Neural cell (in vitro differentiated cells): ENCODE measurements around the gene SFMBT2. TPM values are rescaled to one million over a fixed set of nuclear protein-coding genes. Genes with fewer than 3 reads are reported as not detected.
"Not testable (repeated sequence)": the region's sequence is repeated elsewhere in the genome, so short reads cannot be mapped to it uniquely, and the experiment has no call there.

Experiments used
- H2AFZ ChIP-seq: fragments of 200-600, 300-800 bp; sonication (generic), shearing (Covaris generic); 2 replicates; pipeline ENCODE4 v1.6.0; 2014; ENCODE audit warnings: low read depth, mild to moderate bottlenecking, antibody characterized with exemption, low read length, moderate library complexity
- H3F3A ChIP-seq: fragments of 200-600 bp; shearing (Covaris generic); 2 replicates; pipeline ENCODE4 v1.6.1; 2016; ENCODE audit warnings: mild to moderate bottlenecking, moderate library complexity, mixed read lengths, antibody characterized with exemption, low read length; ENCODE audit not compliant: insufficient read depth, poor library complexity, severe bottlenecking
- H3K27ac ChIP-seq: fragments of 200-600, 300-800 bp; sonication (generic), shearing (Covaris generic); 2 replicates; pipeline ENCODE4 v1.5.1; 2014; ENCODE audit warnings: mild to moderate bottlenecking, low read length, moderate library complexity
- H3K27me3 ChIP-seq: fragments of 300-800, 200-600 bp; sonication (generic), shearing (Covaris generic); 2 replicates; pipeline ENCODE4 v1.6.0; 2014; ENCODE audit warnings: mild to moderate bottlenecking, low read depth, low read length, moderate library complexity; ENCODE audit not compliant: insufficient read depth
- H3K36me3 ChIP-seq: fragments of 300-800, 200-600 bp; sonication (generic), shearing (Covaris generic); 2 replicates; pipeline ENCODE4 v1.5.1; 2014; ENCODE audit warnings: mild to moderate bottlenecking, antibody characterized with exemption, low read length, moderate library complexity; ENCODE audit not compliant: insufficient read depth
- H3K4me2 ChIP-seq: fragments of 300-800, 200-600 bp; sonication (generic), shearing (Covaris generic); 2 replicates; pipeline ENCODE4 v1.6.0; 2014; ENCODE audit warnings: mild to moderate bottlenecking, low read length
- H3K4me3 ChIP-seq: fragments of 300-800, 200-600 bp; sonication (generic), shearing (Covaris generic); 2 replicates; pipeline ENCODE4 v1.5.1; 2014; ENCODE audit warnings: mild to moderate bottlenecking, low read length, moderate library complexity
- H3K79me2 ChIP-seq: fragments of 200-600 bp; shearing (Covaris generic); replicated peaks from 2 replicates; pipeline ENCODE4 v1.6.0; 2014; ENCODE audit warnings: mild to moderate bottlenecking, low read length, moderate library complexity; ENCODE audit not compliant: insufficient read depth
- H3K9ac ChIP-seq: fragments of 300-800, 200-600 bp; sonication (generic), shearing (Covaris generic); 2 replicates; pipeline ENCODE4 v1.6.1; 2016; ENCODE audit warnings: mild to moderate bottlenecking, low read length, mixed read lengths
- H3K9me2 ChIP-seq: fragments of 200-600 bp; shearing (Covaris generic); 2 replicates; pipeline ENCODE4 v1.6.1; 2016; ENCODE audit warnings: mild to moderate bottlenecking, low read length, mixed read lengths; ENCODE audit not compliant: insufficient read depth
- H3K9me3 ChIP-seq: fragments of 200-600, 300-800 bp; sonication (generic), shearing (Covaris generic); 2 replicates; pipeline ENCODE4 v1.6.1; 2016; ENCODE audit warnings: mild to moderate bottlenecking, mixed run types, low read length, moderate library complexity, mixed read lengths
- H4K20me1 ChIP-seq: fragments of 200-600 bp; shearing (Covaris generic); 2 replicates; pipeline ENCODE4 v1.6.1; 2016; ENCODE audit warnings: mild to moderate bottlenecking, mixed run types; ENCODE audit not compliant: insufficient read depth
- EP300 ChIP-seq: fragments of 450-650 bp; conservative IDR thresholded peaks from 2 replicates; pipeline ENCODE4 v1.6.1; 2014; ENCODE audit warnings: antibody characterized with exemption, mild to moderate bottlenecking, moderate library complexity; ENCODE audit not compliant: poor library complexity, severe bottlenecking
- EZH2 ChIP-seq: fragments of 200-600, 300-800 bp; shearing (Covaris generic), sonication (generic); IDR thresholded peaks from 2 replicates; pipeline ENCODE4 v1.6.1; 2014; ENCODE audit warnings: antibody characterized with exemption, low read length, borderline replicate concordance, mild to moderate bottlenecking; ENCODE audit not compliant: insufficient read depth, poor library complexity, severe bottlenecking
- MXI1 ChIP-seq: fragments of 450-650 bp; conservative IDR thresholded peaks from 2 replicates; pipeline ENCODE4 v1.6.1; 2014; ENCODE audit warnings: antibody characterized with exemption, mild to moderate bottlenecking; ENCODE audit not compliant: poor library complexity, severe bottlenecking
- POLR2AphosphoS5 ChIP-seq: IDR thresholded peaks from 2 replicates; pipeline ENCODE4 v1.6.1; 2012
- RAD21 ChIP-seq: fragments of 450-650 bp; conservative IDR thresholded peaks from 2 replicates; pipeline ENCODE4 v1.6.1; 2014; ENCODE audit warnings: antibody characterized with exemption, mild to moderate bottlenecking, moderate library complexity
- SMC3 ChIP-seq: fragments of 450-650 bp; conservative IDR thresholded peaks from 2 replicates; pipeline ENCODE4 v1.6.1; 2014; ENCODE audit warnings: antibody characterized with exemption, mild to moderate bottlenecking, moderate library complexity; ENCODE audit not compliant: poor library complexity
- TAF1 ChIP-seq: IDR thresholded peaks from 2 replicates; pipeline ENCODE4 v1.6.1; 2012; ENCODE audit warnings: low read depth
- polyA plus RNA-seq: library from polyadenylated mRNA; depleted of rRNA; stranded (reverse); fragments of >200 nt; gene quantifications from 2 replicates; pipeline ENCODE4 v1.2.3, GENCODE V29; 2014
- TF ChIP-seq, protein P1 (sequence below): fragments of 450-650 bp; IDR thresholded peaks from 2 replicates; pipeline ENCODE4 v1.5.1; 2014; ENCODE audit warnings: antibody characterized with exemption, mild to moderate bottlenecking, moderate library complexity; ENCODE audit not compliant: poor library complexity, severe bottlenecking
- TF ChIP-seq, protein P2 (sequence below): IDR thresholded peaks from 2 replicates; pipeline ENCODE4 v1.6.1; 2012; ENCODE audit warnings: borderline replicate concordance

Gene SFMBT2
- polyA plus RNA-seq, 1 donor from 2014 or later: 1.3 TPM

DNA sequence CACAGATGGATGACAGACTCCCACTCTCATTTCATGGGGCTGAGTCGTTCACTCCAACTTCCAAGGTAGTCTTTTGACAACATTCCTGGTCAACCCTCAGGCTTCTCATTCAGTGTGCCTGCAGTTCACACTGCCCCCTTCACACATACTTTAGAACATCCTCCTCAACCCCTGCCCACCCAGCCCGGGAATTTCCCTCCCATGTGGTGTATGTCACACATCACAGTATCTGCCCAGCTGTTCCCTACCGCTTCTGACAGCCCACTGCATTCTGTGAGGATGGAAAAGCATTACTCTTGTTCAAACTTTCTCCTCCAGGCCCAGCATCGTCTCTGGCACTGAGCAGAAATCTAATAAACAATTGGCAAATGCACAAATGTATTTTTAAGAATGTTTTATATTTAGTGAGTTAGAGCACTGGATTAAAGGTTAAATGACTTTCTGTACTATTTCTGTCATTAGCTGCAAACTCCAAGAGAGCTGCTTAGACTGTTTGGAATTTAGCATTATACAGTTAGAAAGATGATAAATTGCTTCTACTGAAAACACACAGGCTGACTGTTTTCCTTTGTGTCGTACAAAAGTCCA lies 110.4 kb downstream of the SFMBT2 start:
- no peak overlapping the region for H3K4me2 ChIP-seq
- H3K9ac ChIP-seq: no peak overlapping the region

GRCh38 chr10:7299601-7300325 lies 111.1 kb downstream of the SFMBT2 start:
- not testable (repeated sequence) for H3F3A ChIP-seq, H3K36me3 ChIP-seq, H3K4me2 ChIP-seq, H2AFZ ChIP-seq, H4K20me1 ChIP-seq, H3K27me3 ChIP-seq, H3K27ac ChIP-seq, H3K9ac ChIP-seq, H3K9me2 ChIP-seq, H3K79me2 ChIP-seq, H3K4me3 ChIP-seq, H3K9me3 ChIP-seq

More for the DNA sequence above, 110.4 kb downstream of the SFMBT2 start:
- Histone ChIP-seq H3K27me3 (no peaks in the 10 kb centered on the region), H2AFZ (no peak overlapping the region), H3K36me3 (no peaks in the 10 kb centered on the region), H3K9me3 (no peaks in the 10 kb centered on the region), H3F3A (no peaks in the 10 kb centered on the region), H3K9me2 (no peaks in the 10 kb centered on the region), H3K27ac (no peak overlapping the region), H4K20me1 (no peaks in the 10 kb centered on the region), H3K79me2 (no peaks in the 10 kb centered on the region), H3K4me3 (no peak overlapping the region)
- no peak for TF ChIP-seq TAF1
- TF ChIP-seq SMC3: no peak
- TF ChIP-seq, protein P1, sequence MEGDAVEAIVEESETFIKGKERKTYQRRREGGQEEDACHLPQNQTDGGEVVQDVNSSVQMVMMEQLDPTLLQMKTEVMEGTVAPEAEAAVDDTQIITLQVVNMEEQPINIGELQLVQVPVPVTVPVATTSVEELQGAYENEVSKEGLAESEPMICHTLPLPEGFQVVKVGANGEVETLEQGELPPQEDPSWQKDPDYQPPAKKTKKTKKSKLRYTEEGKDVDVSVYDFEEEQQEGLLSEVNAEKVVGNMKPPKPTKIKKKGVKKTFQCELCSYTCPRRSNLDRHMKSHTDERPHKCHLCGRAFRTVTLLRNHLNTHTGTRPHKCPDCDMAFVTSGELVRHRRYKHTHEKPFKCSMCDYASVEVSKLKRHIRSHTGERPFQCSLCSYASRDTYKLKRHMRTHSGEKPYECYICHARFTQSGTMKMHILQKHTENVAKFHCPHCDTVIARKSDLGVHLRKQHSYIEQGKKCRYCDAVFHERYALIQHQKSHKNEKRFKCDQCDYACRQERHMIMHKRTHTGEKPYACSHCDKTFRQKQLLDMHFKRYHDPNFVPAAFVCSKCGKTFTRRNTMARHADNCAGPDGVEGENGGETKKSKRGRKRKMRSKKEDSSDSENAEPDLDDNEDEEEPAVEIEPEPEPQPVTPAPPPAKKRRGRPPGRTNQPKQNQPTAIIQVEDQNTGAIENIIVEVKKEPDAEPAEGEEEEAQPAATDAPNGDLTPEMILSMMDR: no peak
- TF ChIP-seq, protein P2, sequence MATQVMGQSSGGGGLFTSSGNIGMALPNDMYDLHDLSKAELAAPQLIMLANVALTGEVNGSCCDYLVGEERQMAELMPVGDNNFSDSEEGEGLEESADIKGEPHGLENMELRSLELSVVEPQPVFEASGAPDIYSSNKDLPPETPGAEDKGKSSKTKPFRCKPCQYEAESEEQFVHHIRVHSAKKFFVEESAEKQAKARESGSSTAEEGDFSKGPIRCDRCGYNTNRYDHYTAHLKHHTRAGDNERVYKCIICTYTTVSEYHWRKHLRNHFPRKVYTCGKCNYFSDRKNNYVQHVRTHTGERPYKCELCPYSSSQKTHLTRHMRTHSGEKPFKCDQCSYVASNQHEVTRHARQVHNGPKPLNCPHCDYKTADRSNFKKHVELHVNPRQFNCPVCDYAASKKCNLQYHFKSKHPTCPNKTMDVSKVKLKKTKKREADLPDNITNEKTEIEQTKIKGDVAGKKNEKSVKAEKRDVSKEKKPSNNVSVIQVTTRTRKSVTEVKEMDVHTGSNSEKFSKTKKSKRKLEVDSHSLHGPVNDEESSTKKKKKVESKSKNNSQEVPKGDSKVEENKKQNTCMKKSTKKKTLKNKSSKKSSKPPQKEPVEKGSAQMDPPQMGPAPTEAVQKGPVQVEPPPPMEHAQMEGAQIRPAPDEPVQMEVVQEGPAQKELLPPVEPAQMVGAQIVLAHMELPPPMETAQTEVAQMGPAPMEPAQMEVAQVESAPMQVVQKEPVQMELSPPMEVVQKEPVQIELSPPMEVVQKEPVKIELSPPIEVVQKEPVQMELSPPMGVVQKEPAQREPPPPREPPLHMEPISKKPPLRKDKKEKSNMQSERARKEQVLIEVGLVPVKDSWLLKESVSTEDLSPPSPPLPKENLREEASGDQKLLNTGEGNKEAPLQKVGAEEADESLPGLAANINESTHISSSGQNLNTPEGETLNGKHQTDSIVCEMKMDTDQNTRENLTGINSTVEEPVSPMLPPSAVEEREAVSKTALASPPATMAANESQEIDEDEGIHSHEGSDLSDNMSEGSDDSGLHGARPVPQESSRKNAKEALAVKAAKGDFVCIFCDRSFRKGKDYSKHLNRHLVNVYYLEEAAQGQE: no peak
- TF ChIP-seq RAD21: no peak
- no peak for TF ChIP-seq MXI1
- TF ChIP-seq POLR2AphosphoS5: no peak
- no peak for TF ChIP-seq EP300
- TF ChIP-seq EZH2: no peak
